Esophagus squamous epithelium (tissue), 5 donors: Measurements from ENCODE around the gene MGARP. TPM values are rescaled to one million over a fixed set of nuclear protein-coding genes. Genes with fewer than 3 reads are reported as not detected.
"Not testable (repeated sequence)": the region's sequence is repeated elsewhere in the genome, so short reads cannot be mapped to it uniquely, and the experiment has no call there.

ENCODE experiments used
- DNase-seq: peaks from one replicate; lab custom pipeline; 2025; lab: John Stamatoyannopoulos, UW
- H3K27ac ChIP-seq, 4 donors: fragments of 200-600 bp; sonication (generic); one replicate each; pipeline ENCODE4 v1.5.1; 2016 to 2019; ENCODE audit warnings: mild to moderate bottlenecking in 1 of 4
- H3K27me3 ChIP-seq, 4 donors: fragments of 200-600 bp; sonication (generic); 1 replicate in 3 of 4; 2 replicates in 1 of 4; pipeline versions ENCODE4 v1.5.1 to v1.6.0; 2017 to 2021; ENCODE audit warnings: antibody characterized with exemption in 1 of 4
- H3K36me3 ChIP-seq, 3 donors: fragments of 200-600 bp; sonication (generic); one replicate each; pipeline ENCODE4 v1.5.1; 2016 to 2019
- H3K4me1 ChIP-seq, 3 donors: fragments of 200-600 bp; sonication (generic); one replicate each; pipeline ENCODE4 v1.5.1; 2017 to 2019
- H3K4me3 ChIP-seq, 4 donors: fragments of 200-600 bp; sonication (generic); 1 replicate in 3 of 4; 2 replicates in 1 of 4; pipeline ENCODE4 v1.5.1; 2016 to 2019; ENCODE audit warnings: mild to moderate bottlenecking in 2 of 4, moderate library complexity in 1 of 4
- H3K9me3 ChIP-seq, 3 donors: fragments of 200-600 bp; sonication (generic); one replicate each; pipeline ENCODE4 v1.5.1; 2016 to 2019
- CTCF ChIP-seq, 6 experiments: fragments of 450-650 bp in 4 of 6; fragments of 200-600 bp in 2 of 6; sonication (generic) in 2 of 6; IDR thresholded peaks; one replicate each; pipeline ENCODE4 v1.5.1; 2016 to 2019; ENCODE audit warnings: antibody characterized with exemption in 6 of 6, mild to moderate bottlenecking in 4 of 6, moderate library complexity in 4 of 6
- POLR2A ChIP-seq, 4 donors: fragments of 450-650 bp; IDR thresholded peaks; one replicate each; pipeline ENCODE4 v1.6.1; 2017; ENCODE audit warnings: antibody characterized with exemption in 4 of 4, mild to moderate bottlenecking in 4 of 4, moderate library complexity in 3 of 4
- WGBS, 2 donors: methylation state at CpG; one replicate each; pipeline ENCODE4 v1.1.5; 2018; 5-methylcytosine and 5-hydroxymethylcytosine counted together
- intact Hi-C: fragments of 100-400 bp; cut with DNase I; formaldehyde crosslinking; loops from one replicate; pipeline ENCODE4 v1.15.0; 2022
- total RNA-seq, 4 donors: library from RNA; depleted of rRNA; stranded (reverse); fragments of >200 nt; gene quantifications; one replicate each; pipeline ENCODE4 v1.1.0, GENCODE V29; 2016
- donor health status: DM: yes; HTN: yes; CAD: no.

MGARP gene
- total RNA-seq = under 1 TPM in 1 of 4 donors, not detected in 3; 0.38 TPM

- DNase-seq = no peak
- Histone ChIP-seq H3K27ac (no peak within 1 kb of the TSS), H3K27me3 (peaks cover 0 to 50% (median 4%) of the 10 kb centered on the region in 4 donors), H3K4me1 (peaks cover 11 to 18% (median 12%) of the 10 kb centered on the region in 3 donors), H3K36me3 (no peaks in the 10 kb centered on the region), H3K4me3 (peak within 1 kb of the TSS; percentile 31 to 70 (median 50)), H3K9me3 (no peaks in the 10 kb centered on the region)
- 16 to 38% methylated on average over 9 to 33 of the region's 51 CpGs for WGBS, 2 donors
- intact Hi-C loops = no loop called here
- TF ChIP-seq CTCF (IDR thresholded peaks at IDR 0.05) = no peak
- TF ChIP-seq POLR2A (IDR thresholded peaks at IDR 0.05) = no peak
Measured at GRCh38 chr4:139279760-139280620, at the start of gene MGARP. Gene MGARP, minus strand, starts transcription at chr4:139280225. Its CDS starts 67 bp downstream, at chr4:139280158.

- Histone ChIP-seq H3K9me3 (no peaks in the 10 kb centered on the region), H3K27me3 (no peaks in the 10 kb centered on the region), H3K4me3 (no peak overlapping the region), H3K36me3 (peaks cover 0 to 28% (median 0%) of the 10 kb centered on the region in 3 donors), H3K4me1 (peaks cover 0 to 37% (median 0%) of the 10 kb centered on the region in 3 donors), H3K27ac (no peak overlapping the region)
- TF ChIP-seq CTCF (IDR thresholded peaks at IDR 0.05) (no peak), POLR2A (IDR thresholded peaks at IDR 0.05) (no peak)
- WGBS, 2 donors = 60 to 73% methylated on average over 4 of the region's 4 CpGs
- intact Hi-C loops = no loop called here
- DNase-seq = no peak
Measured at GRCh38 chr4:139329665-139330200, 49.7 kb upstream of the MGARP start.

- DNase-seq = no peak
- TF ChIP-seq POLR2A (IDR thresholded peaks at IDR 0.05) (no peak), CTCF (IDR thresholded peaks at IDR 0.05) (no peak)
Measured at GRCh38 chr4:139324620-139325019, 44.6 kb upstream of the MGARP start.

GRCh38 chr4:139322541-139322940, 42.5 kb upstream of the MGARP start:
- H3K36me3 ChIP-seq, DNase-seq, H3K9me3 ChIP-seq, intact Hi-C loops, H3K27ac ChIP-seq, H3K27me3 ChIP-seq, H3K4me3 ChIP-seq: not testable (repeated sequence)
- 95 to 96% methylated on average over 6 of the region's 6 CpGs for WGBS, 2 donors
- peaks cover 0 to 28% (median 0%) of the 10 kb centered on the region in 3 donors for H3K4me1 ChIP-seq

More at GRCh38 chr4:139324620-139325019, 44.6 kb upstream of the MGARP start:
- WGBS, 2 donors = 71% methylated on average over 6 of the region's 6 CpGs
- Histone ChIP-seq H3K4me3 (no peak overlapping the region), H3K9me3 (no peaks in the 10 kb centered on the region), H3K36me3 (peaks cover 0 to 24% (median 0%) of the 10 kb centered on the region in 3 donors), H3K27me3 (no peaks in the 10 kb centered on the region), H3K27ac (no peak overlapping the region), H3K4me1 (peaks cover 0 to 30% (median 0%) of the 10 kb centered on the region in 3 donors)
- intact Hi-C loops = no loop called here

- intact Hi-C loops, H3K36me3 ChIP-seq: not testable (repeated sequence)
- 73 to 91% methylated on average over 1 of the region's 1 CpG for WGBS, 2 donors
Measured at GRCh38 chr4:139322070-139322469, 42.0 kb upstream of the MGARP start.

GRCh38 chr4:139319571-139319970, 39.5 kb upstream of the MGARP start:
- Histone ChIP-seq H3K27ac (no peak overlapping the region), H3K27me3 (no peaks in the 10 kb centered on the region), H3K4me3 (no peak overlapping the region), H3K4me1 (peaks cover 0 to 23% (median 0%) of the 10 kb centered on the region in 3 donors), H3K36me3 (no peaks in the 10 kb centered on the region), H3K9me3 (no peaks in the 10 kb centered on the region)
- intact Hi-C loops = no loop called here
- no peak for DNase-seq
- no peak for TF ChIP-seq POLR2A (IDR thresholded peaks at IDR 0.05)
- TF ChIP-seq CTCF (IDR thresholded peaks at IDR 0.05) = no peak
- WGBS, 2 donors = 89 to 94% methylated on average over 1 of the region's 1 CpG

More at GRCh38 chr4:139322070-139322469, 42.0 kb upstream of the MGARP start:
- H3K4me3 ChIP-seq, H3K27ac ChIP-seq, DNase-seq, H3K27me3 ChIP-seq, H3K9me3 ChIP-seq: not testable (repeated sequence)
- peaks cover 0 to 28% (median 0%) of the 10 kb centered on the region in 3 donors for H3K4me1 ChIP-seq
